ENCODE measurements around the gene CCNI. TPM values are rescaled to one million over a fixed set of nuclear protein-coding genes. Genes with fewer than 3 reads are reported as not detected.

Gene CCNI
- total RNA-seq, 1 experiment from 2014 or later, result 240 TPM

- Histone ChIP-seq H3K4me2 (ENCODE audit: insufficient read depth, insufficient read length, low read length) (no peak overlapping the region), H3K9me3 (ENCODE audit: control insufficient read depth, low read depth, low read length) (no peaks in the 10 kb centered on the region), H3K14ac (ENCODE audit: insufficient read depth, low read length) (no peak overlapping the region), H2AFZ (ENCODE audit: low read length) (no peak overlapping the region), H2BK5ac (ENCODE audit: insufficient read length, low read length) (no peak overlapping the region), H3K27me3 (ENCODE audit: insufficient read depth, low read length) (no peaks in the 10 kb centered on the region), H3K18ac (ENCODE audit: insufficient read length, low read depth, low read length) (no peak overlapping the region), H3K79me2 (ENCODE audit: insufficient read depth, low read length) (no peaks in the 10 kb centered on the region), H2BK120ac (ENCODE audit: low read depth, low read length, poor library complexity, severe bottlenecking) (no peak overlapping the region), H3K79me1 (ENCODE audit: insufficient read depth, low read depth, low read length, poor library complexity, severe bottlenecking) (no peaks in the 10 kb centered on the region), H4K5ac (ENCODE audit: insufficient read length, low read depth, low read length) (no peak overlapping the region), H3K23me2 (ENCODE audit: insufficient read length, low read depth, low read length, poor library complexity, severe bottlenecking) (no peaks in the 10 kb centered on the region), H3K4me1 (ENCODE audit: insufficient read depth, low read length) (no peaks in the 10 kb centered on the region; the same call in 1 of the 2 replicates), H3T11ph (ENCODE audit: low read length) (no peak overlapping the region), H2BK20ac (ENCODE audit: low read depth, low read length, poor library complexity, severe bottlenecking) (no peak overlapping the region), H3K23ac (ENCODE audit: insufficient read length, low read depth, low read length) (no peak overlapping the region), H2BK12ac (ENCODE audit: insufficient read length, low read depth, low read length) (no peak overlapping the region), H4K20me1 (ENCODE audit: control insufficient read depth, insufficient read depth, insufficient read length) (no peaks in the 10 kb centered on the region), H2AK5ac (ENCODE audit: insufficient read length, low read length) (no peak overlapping the region), H3K4ac (ENCODE audit: low read depth, low read length) (no peak overlapping the region), H4K8ac (replicated peaks; ENCODE audit: insufficient read length, low read depth, low read length) (no peak overlapping the region), H3K9ac (ENCODE audit: extremely low read depth, insufficient read length, low read length) (no peak overlapping the region), H3K56ac (ENCODE audit: insufficient read length, low read depth, low read length) (no peak overlapping the region), H4K91ac (ENCODE audit: insufficient read length, low read depth, low read length) (no peak overlapping the region), H2BK15ac (ENCODE audit: low read depth, low read length) (no peak overlapping the region), H3K27ac (ENCODE audit: insufficient read length, low read depth, low read length) (no peak overlapping the region)
- H3K4me3 Mint-ChIP-seq, result no peak overlapping the region
- peak; percentile 79 for TF ChIP-seq CTCF (conservative IDR thresholded peaks at IDR 0.05)
- no peaks in the 10 kb centered on the region for H3K9me3 Mint-ChIP-seq
- H3K4me1 Mint-ChIP-seq, result peaks cover 9% of the 10 kb centered on the region in 2 experiments; a peak in 3 of 4 replicates
- no peaks in the 10 kb centered on the region for H3K27me3 Mint-ChIP-seq (ENCODE audit: low read depth)
- peak overlapping the region in 2 of 3 experiments; percentile 82 to 89; a peak in 4 of 7 replicates for H3K27ac Mint-ChIP-seq
- peak; percentile 63 for DNase-seq
- no CpG with 5 or more reads among the region's 3 CpGs for WGBS (ENCODE audit: extremely low coverage, insufficient read length, low lambda C conversion rate)
- H3K36me3 Mint-ChIP-seq (ENCODE audit: insufficient read depth in 1 of 3, low read depth in 3 of 3), result peaks cover 29 to 75% (median 63%) of the 10 kb centered on the region in 3 experiments; a peak in 6 of 7 replicates
Measured at GRCh38 chr4:77052352-77052751, 23.4 kb downstream of the CCNI start.
